ENCODE data around the gene CD163L1.
"Not testable (repeated sequence)": the region's sequence is repeated elsewhere in the genome, so short reads cannot be mapped to it uniquely, and the experiment has no call there.

Gene CD163L1

DNA sequence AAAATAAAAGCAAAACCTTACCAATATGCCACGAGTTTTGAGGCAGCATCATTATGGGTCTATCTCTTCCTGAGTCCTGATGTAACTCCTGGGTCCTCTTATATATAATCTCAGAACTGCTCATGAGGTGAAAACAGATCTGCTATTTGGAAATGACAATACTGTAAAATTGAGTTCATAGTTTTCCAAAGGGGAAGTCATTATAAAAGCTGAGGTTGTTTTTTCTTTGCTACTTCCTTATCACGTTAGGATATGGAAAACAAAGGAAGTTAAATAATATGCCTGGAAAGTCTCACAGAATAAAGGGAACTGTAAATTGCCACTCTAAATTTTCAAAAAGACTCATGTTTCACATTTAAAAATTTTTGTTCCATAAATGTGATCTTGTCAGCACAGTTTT, at the start of gene CD163L1:
Gene CD163L1, minus strand, starts transcription at position 78 of the 400 bp plus-strand sequence. Its CDS starts 26 bp downstream, at position 52.
- DNase-seq (ENCODE audit: low spot score) (no peak), FAIRE-seq (no peak)

DNA sequence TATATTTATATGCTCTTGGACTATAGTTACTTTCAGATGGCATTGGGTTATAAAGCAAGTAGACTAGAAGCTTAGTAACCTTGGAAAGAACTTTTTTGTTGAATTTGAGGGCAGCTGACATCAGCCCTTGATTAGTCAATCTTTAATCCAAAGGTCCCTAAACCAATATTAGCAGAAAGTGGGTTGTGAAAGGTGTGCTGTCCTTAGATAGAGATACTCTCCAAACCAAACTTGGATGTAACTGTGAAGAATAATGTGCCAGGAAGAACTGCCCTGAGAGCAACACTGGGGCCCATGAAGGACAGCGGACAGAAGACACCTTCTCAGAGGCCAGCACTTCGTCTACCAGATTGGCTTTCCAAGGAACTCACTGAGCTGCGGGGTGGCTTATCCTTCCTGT, 49.1 kb upstream of the CD163L1 start:
- DNase-seq (ENCODE audit: low spot score) (no peak), FAIRE-seq (no peak)

- FAIRE-seq (no peak), DNase-seq (ENCODE audit: low spot score) (no peak)
Measured at GRCh38 chr12:7486512-7486911, 42.6 kb upstream of the CD163L1 start.

DNA sequence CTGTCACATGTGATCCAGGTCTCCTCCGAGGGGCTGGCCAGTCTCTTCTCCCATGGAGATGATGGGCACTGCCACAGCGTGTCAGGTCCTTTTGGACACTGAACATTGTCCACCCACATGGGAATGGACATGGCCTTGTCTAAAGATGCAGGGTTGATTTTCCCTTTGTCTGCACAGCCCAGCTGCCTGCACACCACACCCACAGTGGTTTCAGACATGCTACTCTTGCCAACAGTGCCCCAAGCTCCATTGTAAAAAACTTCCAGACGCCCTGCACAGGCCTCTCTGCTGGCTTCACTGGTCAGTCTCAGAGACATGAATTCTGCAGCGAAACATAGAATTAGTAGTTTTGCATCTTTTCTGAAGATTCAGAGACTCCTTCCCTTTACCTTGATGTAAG, 41.1 kb upstream of the CD163L1 start:
- no peak for DNase-seq (ENCODE audit: low spot score)
- FAIRE-seq: no peak

- no peak for FAIRE-seq
- peak; percentile 20 for DNase-seq (ENCODE audit: low spot score)
Measured at GRCh38 chr12:7483343-7483742, 39.4 kb upstream of the CD163L1 start.

DNA sequence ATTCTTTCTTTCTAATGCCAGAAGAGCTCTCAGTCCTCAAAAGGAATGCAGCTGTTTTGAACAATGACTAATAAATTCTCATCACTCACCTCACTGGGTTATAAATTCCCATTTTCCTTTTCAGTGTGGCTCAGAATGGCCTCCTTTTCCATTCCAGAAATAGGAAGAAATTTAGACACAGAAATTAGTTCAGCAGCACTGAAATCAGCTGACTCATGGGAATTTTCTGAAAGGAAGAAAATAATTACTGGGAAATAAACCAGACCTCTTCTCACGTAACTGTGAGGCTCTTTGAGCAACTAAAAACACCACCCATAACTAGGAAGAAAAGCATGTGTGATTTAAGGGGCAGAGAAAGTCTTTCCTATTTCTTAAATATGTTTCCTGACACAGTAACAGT, 35.8 kb upstream of the CD163L1 start:
- DNase-seq (ENCODE audit: low spot score): no peak
- no peak for FAIRE-seq

- DNase-seq (ENCODE audit: low spot score) (no peak), FAIRE-seq (no peak)
Measured at GRCh38 chr12:7472060-7472459, 28.1 kb upstream of the CD163L1 start.

GRCh38 chr12:7460375-7461259, 16.7 kb upstream of the CD163L1 start:
- FAIRE-seq (no peak), DNase-seq (ENCODE audit: low spot score) (peak; percentile 17)

GRCh38 chr12:7459973-7460372, 16.0 kb upstream of the CD163L1 start:
- DNase-seq (ENCODE audit: low spot score) (no peak), FAIRE-seq (no peak)

DNA sequence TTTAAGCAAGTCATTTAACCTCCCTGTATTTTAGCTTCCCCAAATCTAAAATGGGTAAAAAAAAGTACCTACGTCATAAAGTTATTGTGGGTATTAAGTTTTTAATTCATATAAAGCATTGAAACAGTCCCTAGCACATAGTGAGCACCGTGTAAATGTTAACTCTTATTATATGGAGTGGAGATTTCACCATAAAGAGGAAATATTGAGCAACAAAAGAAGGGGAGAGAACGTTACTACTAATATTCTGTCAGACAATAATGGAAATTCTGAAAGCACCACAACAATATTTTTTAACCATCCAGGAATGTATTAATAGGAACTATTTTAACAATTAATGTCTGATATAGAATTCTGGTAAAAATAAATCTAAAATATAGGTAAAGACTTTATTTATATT, 7.8 kb upstream of the CD163L1 start:
- no peak for DNase-seq (ENCODE audit: low spot score)
- FAIRE-seq: no peak

DNA sequence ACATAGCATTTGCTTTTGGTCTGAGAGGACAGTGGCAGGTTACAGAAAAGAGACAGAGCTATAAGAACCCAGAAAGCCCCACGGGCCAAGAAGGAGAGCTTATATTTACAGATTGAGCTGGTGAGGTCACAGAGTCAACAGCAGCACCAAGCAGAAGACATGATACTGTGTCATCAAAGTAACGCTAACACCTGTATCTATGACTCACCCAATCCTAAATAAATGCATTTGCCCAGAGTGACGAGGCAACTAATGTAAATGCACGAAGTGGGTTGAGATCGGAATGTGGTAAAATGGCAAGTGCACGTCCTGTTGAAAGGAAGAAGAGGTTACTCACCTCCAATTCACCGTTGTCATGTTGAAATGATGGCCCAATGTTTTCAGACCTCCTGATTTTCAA, 6.7 kb upstream of the CD163L1 start:
- no peak for FAIRE-seq
- DNase-seq (ENCODE audit: low spot score): no peak

- FAIRE-seq (no peak), DNase-seq (ENCODE audit: low spot score) (no peak)
Measured at GRCh38 chr12:7448099-7448498, 4.1 kb upstream of the CD163L1 start.

DNA sequence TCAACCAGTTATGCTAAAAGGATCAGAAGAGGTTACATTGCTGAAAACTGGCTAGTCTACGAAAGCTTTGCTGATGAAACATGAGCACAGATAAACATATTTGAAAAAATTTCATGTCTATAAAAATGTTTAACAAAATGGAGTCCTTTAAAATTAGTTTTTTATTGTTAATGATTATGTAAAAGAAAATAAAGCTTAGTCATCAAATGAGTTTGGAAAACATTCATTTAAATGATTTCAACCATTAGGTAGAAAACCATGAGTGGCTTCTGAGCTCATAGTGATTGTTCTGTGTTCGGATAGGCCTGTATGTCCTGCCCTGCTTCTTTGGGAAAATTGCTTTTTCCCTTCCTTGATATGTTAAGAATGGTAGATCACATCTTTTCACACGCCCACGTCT, 584 bp upstream of the CD163L1 start:
- FAIRE-seq (no peak), DNase-seq (ENCODE audit: low spot score) (no peak)

- DNase-seq (ENCODE audit: low spot score): no peak
- FAIRE-seq: no peak
Measured at GRCh38 chr12:7441216-7441615, 2.7 kb downstream of the CD163L1 start.

DNA sequence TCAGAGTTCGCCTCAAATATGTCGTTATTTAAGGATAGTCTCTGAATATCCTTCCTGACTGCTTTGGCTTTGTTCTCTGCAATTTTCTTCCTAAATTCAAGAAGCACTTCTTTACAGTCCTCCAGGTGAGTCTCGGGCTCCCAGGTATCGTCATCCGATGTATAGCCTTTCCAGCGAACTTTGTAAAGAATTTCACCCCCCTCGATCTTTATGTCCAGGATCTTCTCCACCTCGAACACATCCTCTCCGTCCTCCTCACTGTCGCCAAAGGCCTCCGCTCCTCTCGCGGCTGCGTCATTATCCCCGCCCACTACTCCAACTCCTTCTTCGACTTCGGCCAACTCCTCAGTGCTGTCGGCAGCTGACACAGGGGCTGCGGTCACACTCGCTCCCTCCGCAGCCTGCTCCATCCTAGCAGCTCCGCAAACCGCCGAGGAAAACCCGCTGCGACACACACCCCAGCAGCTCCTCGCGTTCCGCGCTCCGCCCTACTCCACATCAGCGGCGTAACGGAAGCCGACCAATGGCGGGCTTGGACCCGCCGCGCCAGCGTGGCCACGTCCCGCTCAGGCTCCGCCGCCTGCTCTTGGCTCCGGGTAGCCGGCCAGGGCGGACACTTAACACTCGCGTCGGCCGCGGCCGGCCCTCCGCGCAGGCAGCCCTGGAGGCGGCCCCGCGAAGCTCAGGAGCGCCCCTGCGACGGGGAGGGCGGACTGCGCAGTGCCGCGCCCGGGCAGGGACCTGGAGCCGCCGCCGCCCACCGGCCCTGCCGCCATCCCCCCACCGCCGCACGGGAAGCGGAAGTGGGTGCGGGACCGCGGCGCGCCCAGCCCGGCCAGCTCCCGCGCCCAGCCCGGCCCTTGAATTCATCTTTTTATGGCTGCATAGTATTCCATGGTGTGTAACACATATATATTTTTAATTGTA, 4.1 kb downstream of the CD163L1 start:
- DNase-seq (ENCODE audit: low spot score) (no peak), FAIRE-seq (no peak)

DNA sequence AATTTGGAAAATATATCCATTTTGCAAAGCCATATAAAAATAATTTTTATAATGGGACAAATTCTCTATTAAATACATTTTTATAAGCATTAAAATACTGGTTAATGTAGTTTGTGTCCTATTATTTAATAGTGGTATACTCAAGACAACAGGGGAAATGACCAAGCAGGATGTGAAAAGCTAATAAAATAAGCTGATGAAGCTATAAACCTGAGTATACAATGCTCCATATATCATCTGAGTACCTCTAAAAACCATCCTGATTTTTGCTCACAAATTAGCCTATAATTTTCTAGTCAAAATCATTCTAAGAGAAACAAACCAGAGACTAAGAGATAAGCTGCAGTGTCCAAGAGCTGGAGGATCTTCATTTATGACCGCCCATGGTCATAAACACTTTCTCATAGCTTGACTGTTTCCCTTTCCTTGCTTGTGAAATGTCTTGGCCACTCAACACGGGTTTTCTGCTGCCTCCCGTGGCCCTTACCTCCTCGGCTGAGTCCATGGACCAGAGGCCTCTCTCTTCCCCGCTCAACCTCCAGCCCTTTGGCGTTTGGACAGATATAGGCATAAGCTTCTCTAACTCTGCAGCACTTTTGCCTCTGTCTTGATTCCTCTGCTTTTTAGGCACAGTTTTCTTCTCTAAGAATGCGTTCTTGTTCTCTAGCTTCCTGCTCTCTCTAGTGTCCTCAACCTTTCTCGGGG, 5.5 kb downstream of the CD163L1 start:
- not testable (repeated sequence) for DNase-seq (ENCODE audit: low spot score); FAIRE-seq

DNA sequence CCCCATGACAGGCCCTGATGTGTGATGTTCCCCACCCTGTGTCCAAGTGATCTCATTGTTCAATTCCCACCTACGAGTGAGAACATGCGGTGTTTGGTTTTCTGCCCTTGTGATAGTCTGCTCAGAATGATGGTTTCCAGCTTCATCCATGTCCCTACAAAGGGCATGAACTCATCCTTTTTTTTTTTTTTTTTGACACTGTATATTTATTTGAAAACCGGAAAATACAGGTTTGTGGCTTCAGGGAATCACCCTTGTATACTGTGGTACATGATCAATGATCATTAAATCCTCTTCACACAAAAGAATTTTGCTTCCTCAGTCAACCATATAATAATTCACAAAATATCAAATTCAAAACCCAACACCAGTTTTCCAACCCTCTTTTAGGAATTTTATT, 6.5 kb downstream of the CD163L1 start:
- not testable (repeated sequence) for DNase-seq (ENCODE audit: low spot score); FAIRE-seq

DNA sequence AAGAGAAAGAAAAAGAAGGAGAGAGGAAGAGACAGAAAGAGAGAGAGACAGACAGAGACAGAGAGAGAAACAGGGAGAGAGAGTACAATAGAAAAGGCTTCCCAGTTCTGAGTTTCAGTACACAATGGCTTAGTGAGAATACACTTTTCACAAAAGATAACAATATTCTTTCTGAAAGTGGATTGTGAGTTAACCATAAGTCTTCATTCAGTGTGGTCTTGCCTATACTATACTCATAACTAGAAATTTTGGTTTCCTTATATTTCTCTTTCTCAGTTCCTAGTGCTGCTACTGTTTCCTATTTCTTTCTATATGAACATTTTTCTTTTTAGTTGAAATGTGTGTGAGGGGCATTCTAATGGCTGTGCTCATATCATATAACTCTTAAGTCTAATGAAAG, 9.3 kb downstream of the CD163L1 start:
- DNase-seq (ENCODE audit: low spot score) (no peak), FAIRE-seq (no peak)

- DNase-seq (ENCODE audit: low spot score): peak; percentile 56
- FAIRE-seq: no peak
Measured at GRCh38 chr12:7433276-7433822, 10.6 kb downstream of the CD163L1 start.

DNA sequence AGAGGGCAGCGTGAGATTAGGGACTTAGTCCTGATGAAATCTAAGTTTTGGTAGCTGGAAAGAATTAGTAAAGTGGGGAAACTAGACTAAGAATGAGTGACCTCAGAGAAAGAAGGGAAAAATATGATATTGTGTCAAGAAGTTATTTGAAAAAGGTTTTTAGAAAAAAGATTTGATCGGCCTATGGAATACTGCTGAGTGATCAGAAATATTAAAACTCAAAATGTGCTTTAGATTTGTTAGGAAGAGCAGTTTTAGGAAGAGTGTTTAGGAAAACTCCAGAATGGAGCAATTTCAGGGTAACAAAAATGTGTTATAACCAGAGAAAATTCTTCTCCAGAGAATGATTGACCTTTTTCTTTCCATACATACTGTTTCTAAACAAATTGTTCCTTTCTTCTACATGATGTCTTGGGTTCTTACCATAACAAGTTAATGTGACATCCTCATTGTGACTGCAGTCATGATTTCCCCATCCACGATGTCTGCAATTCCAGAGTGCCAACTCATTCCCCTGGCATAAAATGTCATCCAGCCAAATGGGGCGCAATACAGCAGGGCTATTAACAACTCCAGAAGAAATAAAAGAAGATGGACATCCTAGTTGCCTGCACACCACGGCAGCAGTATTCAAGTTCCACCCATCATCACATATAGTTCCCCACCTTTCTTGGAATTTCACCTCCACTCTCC, 11.8 kb downstream of the CD163L1 start:
- FAIRE-seq: no peak
- DNase-seq (ENCODE audit: low spot score): no peak

GRCh38 chr12:7411343-7411742, 32.6 kb downstream of the CD163L1 start:
- no peak for FAIRE-seq
- DNase-seq (ENCODE audit: low spot score): no peak

Measured in RCC 7860 (cell line).